Activated CD8-positive, alpha-beta memory T cell treated with anti-CD3 and anti-CD28 coated beads for 36 hours (primary cell): ENCODE measurements around the gene CXCR6. TPM values are rescaled to one million over a fixed set of nuclear protein-coding genes. Genes with fewer than 3 reads are reported as not detected.

ENCODE experiments used
- CTCF ChIA-PET: fragments of 350-600 bp; sonication (Branson Sonifier 250); formaldehyde crosslinking; loops from one replicate; lab custom pipeline; 2021; ENCODE audit warnings: antibody characterized with exemption; lab: Charles Lee
- POLR2A ChIA-PET: fragments of 350-600 bp; sonication (Branson Sonifier 250); formaldehyde crosslinking; loops from one replicate; lab custom pipeline; 2021; ENCODE audit warnings: antibody characterized with exemption; lab: Charles Lee
- total RNA-seq, 2 experiments: library from RNA; stranded (reverse); gene quantifications; one replicate each; pipeline ENCODE4 v1.2.3, GENCODE V29; 2021

The CXCR6 gene
- total RNA-seq, 2 experiments from 2014 or later: 8.0 to 8.8 TPM

DNA sequence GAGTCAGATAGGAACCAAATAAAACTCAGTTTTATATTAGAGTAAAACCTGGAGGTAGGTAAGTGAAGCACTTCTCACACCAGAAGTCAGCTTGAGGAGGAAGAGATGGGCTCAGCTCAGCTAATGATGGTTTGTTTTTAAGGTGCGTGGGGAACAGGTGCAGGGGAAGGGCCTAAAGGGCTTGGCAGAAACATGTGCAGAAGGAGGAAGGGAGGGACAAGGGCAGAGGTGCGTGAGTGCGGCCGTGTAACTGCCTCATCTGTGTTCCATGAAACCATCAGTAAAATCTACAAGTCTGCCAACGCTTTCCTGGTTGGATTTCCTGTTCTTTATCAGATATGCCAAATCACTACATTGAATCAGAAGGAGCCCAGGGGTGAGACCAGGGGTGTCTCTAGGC is 32.4 kb downstream of the CXCR6 start:
- CTCF ChIA-PET: interaction anchor here (1.1 to 1.9 kb wide), 3 partner anchors 16 to 101 kb away, joined by 3 to 6 read pairs (median 4); no protein-coding TSS in a partner anchor

DNA sequence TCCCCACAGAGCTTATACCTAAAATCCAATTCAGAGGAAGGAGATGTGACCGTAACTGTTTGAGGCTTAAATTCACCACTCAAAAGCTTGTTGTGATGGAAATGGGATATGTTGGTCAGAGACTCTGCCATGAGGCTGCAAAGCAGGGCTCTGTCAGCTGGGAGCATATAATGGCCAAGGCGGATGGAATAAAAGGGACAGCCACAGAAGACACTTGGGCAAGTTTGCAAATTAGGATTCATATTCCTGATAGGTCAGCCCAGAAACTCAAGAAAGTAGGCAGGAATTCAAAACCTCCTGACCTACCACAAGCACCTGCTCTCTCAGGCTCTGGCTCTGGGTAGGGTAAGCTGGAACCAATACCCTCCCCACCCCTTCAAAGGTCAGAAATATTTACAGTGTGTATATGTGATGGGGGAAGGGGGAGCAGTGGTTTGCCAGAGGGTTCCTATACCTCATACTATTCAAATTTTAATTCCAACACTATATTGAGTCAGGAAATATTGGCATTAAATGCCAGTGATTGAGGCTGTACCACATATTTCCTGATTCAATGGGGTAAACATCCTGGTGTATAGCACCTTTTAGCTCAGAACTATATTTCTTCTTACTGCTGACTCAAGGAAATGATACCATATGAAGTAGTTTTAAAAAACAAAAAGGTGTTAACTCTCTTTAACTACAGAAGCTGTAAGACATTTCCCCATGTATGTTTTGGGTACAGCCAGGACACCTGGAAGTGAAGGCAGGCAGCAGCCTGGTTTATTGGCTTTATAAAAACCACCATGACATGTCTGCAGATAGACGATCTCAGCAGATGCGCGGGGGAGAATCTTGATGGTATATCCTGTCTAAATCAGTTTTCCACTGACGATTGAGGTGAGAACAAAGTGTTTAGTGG is 33.2 kb downstream of the CXCR6 start:
- POLR2A ChIA-PET: interaction anchor here (0.7 to 1.3 kb wide), 2 partner anchors 10 to 11 kb away, joined by 3 to 4 read pairs; no protein-coding TSS in a partner anchor
- CTCF ChIA-PET: interaction anchor here (0.9 to 1.9 kb wide), 6 partner anchors 14 to 102 kb away, joined by 3 to 6 read pairs (median 3); no protein-coding TSS in a partner anchor

More for the DNA sequence above, 32.4 kb downstream of the CXCR6 start:
- POLR2A ChIA-PET: interaction anchor here (1.3 kb wide), 1 partner anchor 9 kb away, joined by 3 read pairs; no protein-coding TSS in a partner anchor

DNA sequence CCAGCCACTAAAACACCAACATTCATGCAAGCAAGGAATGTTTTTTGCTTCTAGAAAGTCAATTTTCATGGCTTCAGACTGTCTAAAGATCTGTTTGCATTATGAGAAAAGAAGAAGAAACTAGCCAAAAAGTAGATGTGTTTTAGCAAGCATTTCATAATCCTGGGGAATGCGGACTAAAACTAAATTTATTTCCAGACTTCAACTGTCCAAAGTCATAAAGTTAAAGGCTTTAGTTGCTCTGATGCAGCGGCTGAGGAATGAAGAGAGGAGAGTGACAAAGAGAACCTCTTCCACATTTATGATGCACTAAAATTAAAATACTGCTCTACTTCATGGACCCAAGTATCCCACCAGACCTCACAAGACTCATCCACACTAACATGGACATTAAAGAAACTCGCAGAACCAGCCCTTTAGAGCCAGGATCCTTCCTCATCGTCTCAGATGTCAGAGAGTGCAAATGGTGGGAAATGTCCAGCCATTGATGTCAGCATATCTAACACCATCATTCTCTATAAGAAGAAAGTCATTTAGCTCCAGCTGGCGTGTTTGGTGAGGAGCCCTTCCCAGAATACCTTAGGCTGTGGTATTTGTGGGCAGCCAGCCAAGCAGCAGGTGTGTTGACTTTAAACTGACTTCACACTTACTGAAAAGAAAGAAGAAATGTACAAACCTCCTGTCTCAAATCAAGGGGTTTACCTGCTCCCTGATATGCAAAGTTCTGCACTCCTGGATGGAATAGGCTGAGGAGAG is 34.9 kb downstream of the CXCR6 start:
- ChIA-PET POLR2A (interaction anchor here (0.7 kb wide), 1 partner anchor 1098 kb away, joined by 5 read pairs; no protein-coding TSS in a partner anchor), CTCF (interaction anchor here (1.1 kb wide), 1 partner anchor 100 kb away, joined by 3 read pairs; no protein-coding TSS in a partner anchor)

DNA sequence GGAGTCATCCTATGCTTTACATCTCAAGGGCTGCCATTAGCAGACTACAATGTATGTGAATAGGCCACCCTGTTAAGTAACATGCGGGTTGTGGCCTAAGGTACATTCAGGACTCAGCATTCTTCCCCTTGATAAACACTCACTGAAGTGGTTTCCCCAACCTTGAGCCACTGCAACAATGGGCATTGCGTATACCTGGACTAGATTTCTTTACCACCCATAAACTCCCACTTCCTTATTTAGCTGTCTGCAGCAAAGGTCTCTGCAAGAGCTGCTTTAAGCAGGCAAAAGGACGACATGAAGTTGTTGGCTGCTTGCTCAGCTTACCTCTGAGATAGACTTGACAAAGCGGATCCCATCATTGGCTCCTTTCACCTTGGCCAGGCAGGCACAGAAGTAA is 36.1 kb downstream of the CXCR6 start:
- POLR2A ChIA-PET: interaction anchor here (0.7 to 1.1 kb wide), 3 partner anchors 13 to 1097 kb away, joined by 4 to 5 read pairs (median 5); no protein-coding TSS in a partner anchor
- CTCF ChIA-PET: interaction anchor here (1.2 to 1.5 kb wide), 2 partner anchors 10 to 15 kb away, joined by 3 to 6 read pairs; no protein-coding TSS in a partner anchor

DNA sequence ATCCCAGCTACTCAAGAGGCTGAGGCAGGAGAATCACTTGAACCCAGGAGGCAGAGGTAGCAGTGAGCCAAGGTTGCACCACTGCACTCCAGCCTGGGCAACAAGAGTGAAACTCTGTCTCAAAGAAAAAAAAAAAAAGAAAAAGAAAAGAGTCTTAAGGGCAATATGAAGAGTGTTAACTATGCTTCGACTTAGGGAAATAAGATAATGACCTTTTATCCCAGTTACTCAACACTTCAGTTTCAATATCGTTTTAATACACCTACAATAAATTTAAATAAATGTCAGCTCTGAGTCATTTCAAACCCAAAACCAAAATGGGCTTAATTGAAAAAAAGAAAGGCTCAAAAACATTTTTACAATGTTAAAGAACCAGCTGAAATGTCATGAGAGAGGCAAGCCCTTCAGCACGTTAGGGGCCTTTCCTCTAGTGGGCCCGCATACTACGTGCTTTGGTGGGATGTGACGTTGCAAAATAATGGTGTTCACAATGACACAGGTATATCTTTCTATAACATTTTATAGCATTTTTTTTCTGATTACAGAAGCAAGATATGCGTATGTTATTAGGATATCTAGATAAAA is 37.1 kb downstream of the CXCR6 start:
- POLR2A ChIA-PET: interaction anchor here (0.7 to 1.1 kb wide), 2 partner anchors 14 to 18 kb away, joined by 4 to 5 read pairs; no protein-coding TSS in a partner anchor
- CTCF ChIA-PET: interaction anchor here (0.8 to 1.5 kb wide), 6 partner anchors 11 to 96 kb away, joined by 3 to 6 read pairs (median 4); no protein-coding TSS in a partner anchor

DNA sequence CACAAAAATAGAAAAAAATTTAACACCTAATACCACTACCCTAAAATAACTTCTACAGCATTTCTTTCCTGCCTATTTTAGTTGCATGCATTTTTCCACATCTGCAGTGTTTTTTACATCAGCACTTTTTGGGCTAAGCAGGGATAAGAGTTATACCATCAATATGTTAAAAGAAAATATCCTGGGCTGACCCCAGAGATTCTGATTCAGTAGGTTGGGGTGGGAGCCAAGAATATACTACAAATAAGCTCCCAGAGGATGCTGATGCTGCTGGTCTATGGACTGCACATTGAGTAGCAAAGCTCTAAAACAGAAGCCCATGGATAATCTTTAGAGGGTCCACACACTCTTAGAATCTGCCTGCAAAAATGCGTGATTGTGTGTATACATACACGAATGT is 37.6 kb downstream of the CXCR6 start:
- ChIA-PET CTCF (interaction anchor here (0.8 to 2.2 kb wide), 5 partner anchors 13 to 95 kb away, joined by 3 to 12 read pairs (median 4); partner anchors contain the start of gene FYCO1), POLR2A (no interaction called here)

DNA sequence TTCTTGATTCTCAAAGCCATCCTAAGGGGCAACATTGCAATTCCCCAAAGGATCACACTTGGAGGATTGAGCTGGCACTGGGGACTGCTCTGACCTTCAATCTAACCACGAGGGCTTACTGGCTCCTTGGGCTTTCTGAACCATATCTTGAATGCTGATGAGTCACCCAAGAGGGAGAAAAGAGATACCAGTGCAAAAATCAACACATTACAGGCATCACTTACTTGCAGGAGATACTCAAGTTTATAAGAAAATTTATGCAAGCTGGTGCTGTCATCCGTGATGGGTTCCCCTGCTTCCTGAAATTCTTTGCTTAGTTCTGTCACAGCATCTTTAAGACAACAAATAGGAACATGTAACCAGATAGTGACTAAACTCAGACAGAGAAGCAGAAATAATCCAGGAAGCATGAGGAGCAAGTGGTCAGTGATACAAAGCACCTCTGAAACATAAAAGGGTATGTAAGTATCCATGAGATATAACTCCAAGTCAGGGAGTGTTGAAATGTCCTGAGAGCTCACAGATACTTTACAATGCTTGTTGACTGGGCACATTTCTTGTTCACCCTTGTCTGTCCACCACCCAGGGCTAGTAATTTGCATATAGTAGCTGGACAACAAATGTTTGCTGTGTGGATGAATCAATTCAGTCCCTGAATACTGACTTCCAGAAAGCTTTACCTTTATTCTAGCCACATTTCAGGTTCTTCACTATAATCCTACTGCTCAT is 38.2 kb downstream of the CXCR6 start:
- POLR2A ChIA-PET: no interaction called here

DNA sequence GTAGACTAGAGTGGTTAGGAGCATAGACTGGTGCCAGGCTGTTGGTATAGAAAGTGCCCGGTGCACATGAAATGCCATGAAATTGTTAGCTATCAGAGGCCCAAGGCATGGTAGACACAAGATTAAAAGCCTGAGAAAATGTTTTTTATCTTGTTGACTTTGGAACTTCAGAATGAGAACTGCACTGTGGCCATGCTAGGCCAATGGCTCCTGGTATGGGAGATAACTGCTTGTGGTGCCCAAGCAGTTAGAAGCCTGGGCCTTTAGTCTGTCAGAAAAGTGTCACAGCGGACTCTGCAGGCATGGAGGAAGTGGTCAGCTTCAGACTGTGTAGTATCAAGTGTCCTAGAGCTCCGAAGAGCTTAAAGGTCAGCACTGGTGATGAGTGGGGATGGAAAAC is 40.5 kb downstream of the CXCR6 start:
- ChIA-PET POLR2A (no interaction called here), CTCF (no interaction called here)

More for the DNA sequence above, 38.2 kb downstream of the CXCR6 start:
- CTCF ChIA-PET: interaction anchor here (0.8 to 2.2 kb wide), 4 partner anchors 13 to 95 kb away, joined by 3 to 12 read pairs (median 4); partner anchors contain the start of gene FYCO1

DNA sequence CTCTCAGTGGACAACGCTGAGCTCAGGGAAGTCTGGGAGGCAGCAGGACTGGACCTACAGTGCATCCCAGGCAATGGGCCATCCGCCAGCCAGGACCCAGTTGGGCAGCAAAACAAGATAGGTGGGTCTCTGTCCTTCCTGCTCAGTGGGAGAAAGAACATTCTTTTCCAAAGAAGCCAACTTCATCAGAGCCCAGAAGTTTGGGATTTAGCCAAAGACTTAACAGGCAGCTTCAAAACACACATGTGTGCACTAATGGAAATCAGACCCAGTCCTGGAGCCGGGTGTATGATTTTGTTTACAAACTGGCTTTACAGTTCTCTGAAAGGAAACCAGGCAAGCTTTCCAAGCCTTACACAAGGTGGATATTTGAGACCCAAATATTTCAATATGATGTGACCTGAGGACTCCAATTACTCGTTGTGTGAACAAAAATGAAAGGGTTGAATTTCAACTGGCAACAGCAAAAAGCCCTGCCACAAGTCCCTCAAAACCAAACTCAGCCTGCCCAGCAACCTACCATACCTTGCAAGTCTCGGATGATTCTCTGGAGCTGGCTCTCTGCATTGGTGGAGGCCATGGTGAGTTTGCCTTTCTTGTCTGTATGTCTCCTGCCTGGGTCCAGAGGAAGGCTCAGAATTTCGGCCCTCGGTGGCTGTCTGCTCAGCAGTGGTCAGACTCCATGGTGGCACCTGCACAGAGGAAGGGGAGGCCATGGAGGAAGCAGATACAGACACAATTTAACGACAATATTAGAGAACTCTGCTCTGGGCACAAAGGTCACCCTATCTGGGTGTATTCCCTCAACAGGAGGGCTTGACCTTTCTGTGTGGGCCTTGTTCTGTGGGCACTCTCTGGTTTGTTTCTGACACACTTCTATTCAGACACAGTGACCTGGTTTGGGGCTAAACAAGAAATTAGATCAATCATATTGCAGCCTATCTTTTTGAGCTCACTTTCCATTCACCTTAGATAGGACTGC is 41.4 kb downstream of the CXCR6 start:
- CTCF ChIA-PET: no interaction called here

DNA sequence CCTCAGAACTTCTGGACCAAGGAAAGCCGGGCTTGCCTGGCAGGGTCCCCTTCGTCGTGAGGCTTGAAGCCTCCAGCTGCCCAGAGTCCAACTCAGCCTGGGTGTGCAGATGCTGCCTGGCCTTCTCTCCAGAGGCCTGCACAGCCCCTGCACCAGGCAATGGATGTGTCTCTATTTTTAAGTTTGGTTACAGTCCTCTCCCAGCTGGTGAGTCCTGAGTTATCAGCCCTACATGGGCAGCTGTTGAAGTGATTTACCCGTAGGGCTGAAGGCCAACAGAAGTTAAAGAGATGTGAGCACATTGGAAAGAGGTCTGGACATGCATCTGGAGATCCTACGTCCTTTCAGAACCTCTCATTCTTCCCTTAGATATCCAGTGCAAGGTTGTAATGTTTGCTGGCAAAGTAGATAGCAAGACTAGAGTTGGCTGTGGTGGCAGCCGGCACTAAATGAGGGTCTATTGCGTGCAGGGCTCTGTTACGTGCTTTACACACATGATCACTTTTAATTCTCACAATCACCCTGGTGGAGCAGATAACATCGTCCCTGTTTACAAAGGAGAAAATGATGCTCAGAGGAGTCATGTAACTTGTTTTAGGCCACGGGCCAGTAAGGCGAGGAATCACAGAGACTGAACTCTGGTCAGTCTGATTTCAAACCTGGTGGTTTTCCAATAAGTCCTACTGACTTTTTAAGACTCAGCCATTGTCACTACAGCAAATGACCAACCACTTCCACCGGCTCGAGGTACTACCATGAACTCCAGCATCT is 42.5 kb downstream of the CXCR6 start:
- ChIA-PET CTCF (no interaction called here), POLR2A (no interaction called here)

More for the DNA sequence above, 41.4 kb downstream of the CXCR6 start:
- POLR2A ChIA-PET: no interaction called here

DNA sequence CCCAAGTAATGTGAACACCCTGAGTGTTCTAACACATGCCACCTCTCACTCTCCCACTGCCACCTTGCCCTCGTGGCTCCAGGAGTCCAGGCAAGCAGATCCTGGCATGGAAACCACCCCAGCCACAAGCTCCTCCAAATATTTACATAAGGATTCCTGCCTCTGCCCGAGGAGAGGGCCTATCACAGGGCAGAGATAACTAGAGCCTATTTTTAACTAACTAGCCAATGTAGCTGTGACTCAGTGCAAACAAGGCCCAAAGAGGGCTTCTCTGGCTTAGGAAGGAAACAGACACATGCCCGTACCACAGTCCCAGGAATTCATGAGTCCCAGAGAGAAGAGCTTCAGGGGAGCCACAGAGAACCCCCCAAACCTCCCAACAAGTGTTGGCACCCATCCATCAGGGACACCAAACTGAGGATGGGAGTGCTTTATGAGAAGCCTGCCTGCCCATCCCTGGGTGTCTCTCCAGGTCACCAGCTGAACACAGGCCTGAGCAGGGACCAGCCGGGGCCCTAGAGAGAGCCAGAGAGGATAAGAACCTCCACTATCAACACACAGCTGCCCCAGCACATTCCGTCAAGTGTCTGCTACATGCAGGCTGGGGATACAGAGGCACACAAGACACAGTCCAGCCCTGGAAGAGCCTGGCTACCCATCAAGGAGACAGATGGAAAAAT is 43.2 kb downstream of the CXCR6 start:
- ChIA-PET POLR2A (interaction anchor here (1.3 kb wide), 1 partner anchor 9 kb away, joined by 4 read pairs; the partner anchor contains the start of gene FYCO1), CTCF (no interaction called here)

DNA sequence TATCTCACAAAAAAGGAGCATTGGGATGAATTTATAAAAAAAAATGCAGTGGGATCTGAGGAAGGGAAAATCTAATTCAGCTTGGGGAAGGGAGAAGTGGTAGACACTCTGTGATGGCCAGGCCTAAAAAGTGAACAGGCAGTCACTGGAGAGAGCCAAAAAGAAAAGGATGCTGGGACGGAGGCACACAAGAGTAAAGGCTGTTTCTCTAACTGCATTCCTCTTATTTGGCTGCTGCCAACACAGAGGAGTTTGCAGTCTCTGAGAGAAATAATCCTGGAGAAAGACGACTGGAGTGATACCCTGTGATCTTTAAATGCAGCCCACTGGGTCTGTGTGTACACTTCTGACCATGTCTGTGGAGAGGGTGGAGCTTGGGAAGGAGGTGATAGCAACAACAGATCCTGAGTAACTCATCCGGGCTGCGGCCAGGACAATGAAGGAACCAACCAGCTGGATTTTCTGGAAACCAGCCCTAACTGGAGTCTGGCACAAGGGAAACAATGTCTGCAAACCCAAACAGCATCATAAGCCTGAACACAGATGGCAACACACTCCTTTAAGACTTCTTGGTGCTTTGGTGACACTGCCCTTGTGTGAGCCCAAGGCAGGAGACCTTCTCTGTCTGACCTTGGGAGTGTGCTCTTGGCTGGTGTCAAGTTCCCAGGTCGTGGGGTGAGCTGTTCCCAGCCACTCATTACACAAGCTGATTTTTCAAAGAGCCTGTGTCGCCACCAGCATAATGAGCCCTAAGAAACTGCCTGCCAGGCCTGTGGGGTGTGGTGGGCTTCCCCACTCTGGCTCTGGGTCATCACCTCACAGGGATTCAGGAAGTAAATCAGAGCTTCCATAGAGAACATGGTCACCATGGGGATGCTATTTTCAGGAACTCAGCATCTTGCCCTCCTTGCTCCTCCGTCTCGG is 44.4 kb downstream of the CXCR6 start:
- ChIA-PET POLR2A (interaction anchor here (1.3 kb wide), 1 partner anchor 8 kb away, joined by 4 read pairs; the partner anchor contains the start of gene FYCO1), CTCF (interaction anchor here (1.0 to 1.7 kb wide), 2 partner anchors 23 to 381 kb away, joined by 4 to 5 read pairs; no protein-coding TSS in a partner anchor)

DNA sequence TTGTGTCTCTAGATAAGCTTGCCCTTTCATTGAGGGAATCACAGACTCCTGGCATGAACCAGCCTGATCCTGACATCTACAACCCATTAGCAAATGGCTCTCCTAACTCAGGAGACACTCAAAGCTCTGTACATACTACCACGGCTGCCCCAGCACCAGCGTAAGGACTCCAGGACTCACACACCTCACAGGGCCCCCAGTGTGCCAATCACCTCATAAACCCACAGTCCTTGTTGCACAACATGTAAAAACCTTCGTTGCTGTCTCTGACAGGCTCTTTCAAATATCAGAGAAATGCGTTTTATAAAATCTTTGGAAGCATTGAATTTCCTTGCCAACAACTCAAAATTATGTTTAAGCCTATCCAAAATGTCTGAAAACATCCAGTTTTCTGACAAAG is 45.1 kb downstream of the CXCR6 start:
- ChIA-PET POLR2A (no interaction called here), CTCF (interaction anchor here (1.0 to 1.7 kb wide), 2 partner anchors 23 to 380 kb away, joined by 4 to 5 read pairs; no protein-coding TSS in a partner anchor)

DNA sequence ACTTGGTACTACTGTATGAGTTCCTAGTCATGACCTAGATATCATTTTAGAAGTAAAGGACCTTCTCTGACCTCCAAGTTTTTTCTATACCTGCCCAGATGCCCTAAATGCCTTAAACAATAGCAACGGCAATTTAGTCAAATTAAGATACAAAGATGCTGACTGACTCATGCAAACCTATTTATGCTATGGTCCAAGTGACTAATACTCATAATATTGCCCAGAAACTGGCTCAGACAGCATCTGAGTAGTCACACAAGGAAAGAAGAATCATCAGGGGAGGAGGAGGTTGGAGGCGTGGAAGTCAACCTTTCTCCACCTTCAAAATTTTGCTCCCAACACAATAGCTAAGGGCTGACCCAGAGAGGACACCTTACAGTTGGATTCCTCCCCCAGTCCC is 45.5 kb downstream of the CXCR6 start:
- POLR2A ChIA-PET: no interaction called here

More for the DNA sequence above, 45.5 kb downstream of the CXCR6 start:
- CTCF ChIA-PET: interaction anchor here (1.7 kb wide), 1 partner anchor 24 kb away, joined by 5 read pairs; no protein-coding TSS in a partner anchor
